Vagina (tissue), 2 donors: ENCODE results near the gene CD93. TPM values are rescaled to one million over a fixed set of nuclear protein-coding genes. Genes with fewer than 3 reads are reported as not detected.

ENCODE experiments used
- DNase-seq, 2 donors: peaks; one replicate each; pipeline ENCODE4 v3.0.0-alpha.2; 2017; ENCODE audit errors: extremely low spot score in 2 of 2
- H3K27ac ChIP-seq: fragments of 200-600 bp; sonication (generic); one replicate; pipeline ENCODE4 v1.5.1; 2019
- H3K27me3 ChIP-seq: fragments of 200-600 bp; sonication (generic); one replicate; pipeline ENCODE4 v1.5.1; 2019
- H3K36me3 ChIP-seq, 2 donors: fragments of 200-600 bp; sonication (generic); one replicate each; pipeline ENCODE4 v1.5.1; 2017 to 2019
- H3K4me1 ChIP-seq: fragments of 200-600 bp; sonication (generic); one replicate; pipeline ENCODE4 v1.5.1; 2019
- H3K4me3 ChIP-seq, 2 donors: fragments of 200-600 bp; sonication (generic); 1 replicate in 1 of 2; 2 replicates in 1 of 2; pipeline ENCODE4 v1.5.1; 2016 to 2019
- H3K9me3 ChIP-seq: fragments of 200-600 bp; sonication (generic); one replicate; pipeline ENCODE4 v1.5.1; 2019
- POLR2A ChIP-seq, 2 donors: fragments of 450-650 bp; IDR thresholded peaks; one replicate each; pipeline ENCODE4 v1.6.1; 2017; ENCODE audit warnings: antibody characterized with exemption in 2 of 2, mild to moderate bottlenecking in 2 of 2, moderate library complexity in 2 of 2
- POLR2AphosphoS5 ChIP-seq, 2 donors: sonication (generic); formaldehyde crosslinking; IDR thresholded peaks; one replicate each; pipeline ENCODE4 v1.9.0; 2017; ENCODE audit warnings: antibody characterized with exemption in 2 of 2, mild to moderate bottlenecking in 2 of 2, low read depth in 1 of 2; ENCODE audit not compliant: insufficient read depth in 1 of 2
- intact Hi-C: fragments of 100-400 bp; cut with DNase I; formaldehyde crosslinking; loops from one replicate; pipeline ENCODE4 v1.15.1; 2023
- total RNA-seq: library from RNA; depleted of rRNA; stranded (reverse); fragments of >200 nt; gene quantifications from one replicate; pipeline ENCODE4 v1.2.3, GENCODE V29; 2016
- TF ChIP-seq, protein P1 (sequence below), 3 experiments: fragments of 450-650 bp in 2 of 3; fragments of 200-600 bp in 1 of 3; sonication (generic) in 1 of 3; IDR thresholded peaks; one replicate each; pipeline ENCODE4 v1.5.1; 2017 to 2019; ENCODE audit warnings: antibody characterized with exemption in 3 of 3, mild to moderate bottlenecking in 2 of 3, moderate library complexity in 2 of 3

Gene CD93
- total RNA-seq, 1 donor from 2014 or later: 45.4 TPM

DNA sequence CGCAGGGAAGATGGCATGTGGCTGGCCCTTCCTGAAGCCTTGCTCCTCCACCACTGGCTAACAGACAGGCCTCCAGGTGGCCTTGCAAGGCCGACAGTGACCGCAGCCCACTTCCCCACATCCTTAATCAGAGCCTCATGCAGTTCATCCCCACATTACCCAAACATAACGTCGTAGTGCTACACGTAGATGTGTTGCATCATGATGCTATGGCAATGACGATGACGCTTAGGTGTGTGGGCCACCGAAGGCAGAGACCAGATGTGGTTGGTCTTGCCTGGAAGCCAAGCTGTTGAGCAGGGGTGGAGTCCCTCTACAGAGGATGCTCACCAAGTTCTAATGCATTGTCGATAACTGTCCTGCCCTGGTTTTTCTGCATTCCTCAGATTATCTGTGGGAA is 5.6 kb downstream of the CD93 start:
- H3K9me3 ChIP-seq: no peaks in the 10 kb centered on the region
- TF ChIP-seq POLR2A (IDR thresholded peaks at IDR 0.05): no peak
- no peak for TF ChIP-seq POLR2AphosphoS5 (IDR thresholded peaks at IDR 0.05; ENCODE audit: insufficient read depth in 1 of 2, low read depth in 1 of 2)
- TF ChIP-seq, protein P1, sequence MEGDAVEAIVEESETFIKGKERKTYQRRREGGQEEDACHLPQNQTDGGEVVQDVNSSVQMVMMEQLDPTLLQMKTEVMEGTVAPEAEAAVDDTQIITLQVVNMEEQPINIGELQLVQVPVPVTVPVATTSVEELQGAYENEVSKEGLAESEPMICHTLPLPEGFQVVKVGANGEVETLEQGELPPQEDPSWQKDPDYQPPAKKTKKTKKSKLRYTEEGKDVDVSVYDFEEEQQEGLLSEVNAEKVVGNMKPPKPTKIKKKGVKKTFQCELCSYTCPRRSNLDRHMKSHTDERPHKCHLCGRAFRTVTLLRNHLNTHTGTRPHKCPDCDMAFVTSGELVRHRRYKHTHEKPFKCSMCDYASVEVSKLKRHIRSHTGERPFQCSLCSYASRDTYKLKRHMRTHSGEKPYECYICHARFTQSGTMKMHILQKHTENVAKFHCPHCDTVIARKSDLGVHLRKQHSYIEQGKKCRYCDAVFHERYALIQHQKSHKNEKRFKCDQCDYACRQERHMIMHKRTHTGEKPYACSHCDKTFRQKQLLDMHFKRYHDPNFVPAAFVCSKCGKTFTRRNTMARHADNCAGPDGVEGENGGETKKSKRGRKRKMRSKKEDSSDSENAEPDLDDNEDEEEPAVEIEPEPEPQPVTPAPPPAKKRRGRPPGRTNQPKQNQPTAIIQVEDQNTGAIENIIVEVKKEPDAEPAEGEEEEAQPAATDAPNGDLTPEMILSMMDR (IDR thresholded peaks at IDR 0.05): no peak
- no peak overlapping the region for H3K27ac ChIP-seq
- no peak for DNase-seq
- no peaks in the 10 kb centered on the region for H3K27me3 ChIP-seq
- no peaks in the 10 kb centered on the region for H3K36me3 ChIP-seq
- H3K4me3 ChIP-seq: no peak overlapping the region
- intact Hi-C loops: loop anchor here (10.0 kb wide), 1 partner anchor 64 kb away; no protein-coding TSS in a partner anchor
- no peaks in the 10 kb centered on the region for H3K4me1 ChIP-seq

DNA sequence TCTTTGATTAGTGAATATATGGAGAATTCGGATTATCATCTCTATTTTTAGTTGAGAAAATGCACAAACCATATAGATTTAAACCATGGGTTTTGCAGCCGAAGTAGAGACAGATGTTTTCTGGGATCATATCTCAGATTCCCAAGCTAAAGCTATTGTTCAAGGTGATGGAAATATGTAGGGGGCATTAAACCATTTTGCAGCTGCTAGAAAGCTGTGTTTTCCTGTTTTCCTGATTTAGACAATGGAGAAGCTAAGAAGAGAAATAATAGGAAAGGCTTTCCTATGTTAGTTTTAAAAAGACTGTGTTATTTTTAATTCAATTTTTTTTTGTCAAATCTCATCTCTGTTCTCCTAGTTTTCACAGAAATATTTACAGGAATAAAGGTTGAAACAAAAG is 6.2 kb downstream of the CD93 start:
- Histone ChIP-seq H3K9me3 (no peaks in the 10 kb centered on the region), H3K36me3 (no peaks in the 10 kb centered on the region), H3K27ac (no peak overlapping the region), H3K4me3 (no peak overlapping the region), H3K4me1 (no peaks in the 10 kb centered on the region), H3K27me3 (no peaks in the 10 kb centered on the region)
- DNase-seq: no peak
- no peak for TF ChIP-seq POLR2AphosphoS5 (IDR thresholded peaks at IDR 0.05; ENCODE audit: insufficient read depth in 1 of 2, low read depth in 1 of 2)
- no peak for TF ChIP-seq POLR2A (IDR thresholded peaks at IDR 0.05)
- TF ChIP-seq, protein P1 (IDR thresholded peaks at IDR 0.05): no peak
- intact Hi-C loops: loop anchor here (10.0 kb wide), 1 partner anchor 65 kb away; no protein-coding TSS in a partner anchor

DNA sequence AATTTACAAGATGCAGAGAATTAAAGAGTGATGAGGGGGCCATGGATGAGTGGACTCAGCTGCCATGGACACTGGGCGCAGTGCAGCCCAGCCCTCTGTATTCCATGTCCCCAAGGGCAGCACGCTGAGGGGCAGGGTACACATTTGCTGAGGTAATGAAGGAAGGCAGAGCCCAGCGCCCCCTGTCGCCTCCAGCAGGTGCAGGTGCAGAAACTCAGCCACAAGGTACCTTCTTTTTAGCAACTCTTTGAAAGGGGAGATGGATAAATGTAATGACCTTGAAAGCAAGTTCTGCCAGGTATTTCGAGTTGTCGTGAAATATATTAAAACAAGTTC is 7.1 kb downstream of the CD93 start:
- Histone ChIP-seq H3K4me3 (no peak overlapping the region), H3K4me1 (no peaks in the 10 kb centered on the region), H3K27ac (no peak overlapping the region), H3K27me3 (no peaks in the 10 kb centered on the region), H3K36me3 (no peaks in the 10 kb centered on the region), H3K9me3 (no peaks in the 10 kb centered on the region)
- intact Hi-C loops: no loop called here
- TF ChIP-seq POLR2A (IDR thresholded peaks at IDR 0.05): no peak
- TF ChIP-seq, protein P1 (IDR thresholded peaks at IDR 0.05): no peak
- TF ChIP-seq POLR2AphosphoS5 (IDR thresholded peaks at IDR 0.05; ENCODE audit: insufficient read depth in 1 of 2, low read depth in 1 of 2): no peak
- DNase-seq: no peak

DNA sequence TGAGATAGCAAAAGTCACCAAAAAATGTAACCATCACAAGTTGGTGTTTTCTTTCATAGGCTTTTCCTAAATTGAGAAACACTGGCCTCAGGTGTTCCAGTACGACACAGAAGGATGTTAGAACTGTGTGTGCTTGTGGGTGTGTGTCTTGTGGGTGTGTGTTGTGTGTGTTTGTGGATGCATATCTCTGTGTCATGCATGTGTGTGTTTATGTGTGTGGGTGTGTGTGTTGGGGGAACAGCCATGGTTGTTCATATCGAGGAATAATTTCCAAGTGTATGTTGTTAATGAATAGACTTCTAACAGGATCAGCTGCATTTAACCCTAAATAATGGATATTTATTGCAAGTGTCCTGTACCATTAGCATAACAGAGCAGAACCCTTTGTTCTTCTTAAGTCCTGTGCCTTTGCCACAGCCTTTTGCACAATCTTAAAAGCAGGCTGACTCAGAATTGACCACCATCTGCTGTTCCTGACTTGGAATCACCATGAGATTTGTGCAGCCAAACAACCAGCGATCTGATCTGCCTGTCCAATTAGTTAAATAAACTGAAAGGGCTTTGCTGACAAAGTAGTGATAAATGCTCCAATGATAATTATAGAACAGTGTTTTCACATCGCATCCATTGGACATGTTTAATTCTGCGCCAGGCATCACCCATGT is 7.6 kb downstream of the CD93 start:
- no peak for DNase-seq
- H3K4me3 ChIP-seq: no peak overlapping the region
- H3K4me1 ChIP-seq: no peaks in the 10 kb centered on the region
- H3K36me3 ChIP-seq: no peaks in the 10 kb centered on the region
- TF ChIP-seq, protein P1 (IDR thresholded peaks at IDR 0.05): no peak
- no peak for TF ChIP-seq POLR2A (IDR thresholded peaks at IDR 0.05)
- no peak for TF ChIP-seq POLR2AphosphoS5 (IDR thresholded peaks at IDR 0.05; ENCODE audit: insufficient read depth in 1 of 2, low read depth in 1 of 2)
- no peaks in the 10 kb centered on the region for H3K9me3 ChIP-seq
- intact Hi-C loops: no loop called here
- no peaks in the 10 kb centered on the region for H3K27me3 ChIP-seq
- no peak overlapping the region for H3K27ac ChIP-seq

DNA sequence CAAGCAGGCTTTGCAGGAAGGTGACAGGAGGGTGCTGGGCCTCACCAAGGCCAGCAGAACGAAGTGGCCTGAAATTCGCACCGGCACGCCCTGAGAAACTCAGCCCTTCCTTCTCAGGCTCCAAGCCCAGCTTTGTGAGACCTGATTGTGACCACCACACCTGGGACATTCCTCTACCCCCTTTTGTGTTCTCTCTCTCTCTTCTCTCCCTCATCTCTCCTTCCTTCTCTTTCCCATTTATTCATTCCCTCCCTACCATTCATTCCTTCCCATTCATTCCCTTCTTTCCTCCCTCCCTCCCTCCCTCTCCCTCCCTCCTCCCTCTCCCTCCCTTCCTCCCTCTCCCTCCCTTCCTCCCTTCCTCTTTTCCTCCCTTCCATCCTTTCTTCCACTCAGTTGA is 8.8 kb downstream of the CD93 start:
- Histone ChIP-seq H3K27ac (no peak overlapping the region), H3K4me1 (no peaks in the 10 kb centered on the region), H3K4me3 (no peak overlapping the region), H3K9me3 (no peaks in the 10 kb centered on the region), H3K36me3 (no peaks in the 10 kb centered on the region), H3K27me3 (no peaks in the 10 kb centered on the region)
- TF ChIP-seq POLR2A (IDR thresholded peaks at IDR 0.05) (no peak), POLR2AphosphoS5 (IDR thresholded peaks at IDR 0.05; ENCODE audit: insufficient read depth in 1 of 2, low read depth in 1 of 2) (no peak)
- TF ChIP-seq, protein P1 (IDR thresholded peaks at IDR 0.05): no peak
- intact Hi-C loops: no loop called here
- no peak for DNase-seq
